GM18511 (cell line): ENCODE results near the gene PEX26.

Experiments
- ATAC-seq: cut with Tn5 transposase; IDR thresholded peaks from one replicate; pipeline ENCODE4 v1.9.1; 2021; ENCODE audit warnings: mild to moderate bottlenecking, moderate library complexity; ENCODE audit not compliant: unreplicated experiment

PEX26 gene

DNA sequence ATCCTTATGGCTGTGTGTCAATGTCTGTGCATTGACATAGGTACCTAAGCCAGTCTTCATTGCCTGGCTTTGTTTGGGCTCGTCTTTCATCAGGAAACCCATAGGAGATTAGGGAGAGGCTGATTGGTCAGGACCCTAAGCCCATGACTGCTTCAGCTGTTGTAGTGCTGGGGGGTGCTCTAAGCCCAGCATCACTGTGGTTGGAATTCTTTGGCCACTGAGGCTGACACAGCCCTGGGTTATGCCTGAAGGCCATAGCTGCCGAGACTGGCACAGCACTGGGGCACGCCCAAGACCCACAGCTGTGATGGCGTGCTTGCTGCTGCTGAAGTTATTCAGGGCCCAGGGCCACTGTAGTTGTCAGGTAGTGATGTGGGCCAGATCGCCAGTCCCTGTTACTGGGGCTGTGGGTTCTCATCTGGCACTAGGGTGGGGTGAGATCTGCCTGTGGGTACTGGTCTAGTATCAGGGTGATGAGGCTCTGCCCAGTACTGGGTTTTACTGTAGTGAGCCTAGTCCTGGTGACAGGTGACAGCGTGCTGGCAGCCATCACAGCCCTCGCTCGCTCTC lies 77.1 kb downstream of the PEX26 start:
- no peak for ATAC-seq
